SH-SY5Y (cell line): Measurements from ENCODE around the gene TSPEAR.

Experiments used
- GATA2 ChIP-seq: IDR thresholded peaks from 2 replicates; pipeline ENCODE4 v1.6.1; 2011; ENCODE audit warnings: mild to moderate bottlenecking, low read depth, low read length
- GATA3 ChIP-seq: IDR thresholded peaks from 2 replicates; pipeline ENCODE4 v1.6.1; 2011; ENCODE audit warnings: low read depth, mild to moderate bottlenecking, low read length, moderate library complexity

The TSPEAR gene

GRCh38 chr21:44475266-44475845, 236.0 kb downstream of the TSPEAR start:
- TF ChIP-seq GATA2 = no peak
- no peak for TF ChIP-seq GATA3

GRCh38 chr21:44473915-44474555, 237.3 kb downstream of the TSPEAR start:
- no peak for TF ChIP-seq GATA2

GRCh38 chr21:44471996-44472395, 239.4 kb downstream of the TSPEAR start:
- no peak for TF ChIP-seq GATA3
- no peak for TF ChIP-seq GATA2

GRCh38 chr21:44471341-44471740, 240.0 kb downstream of the TSPEAR start:
- TF ChIP-seq GATA3 (no peak), GATA2 (no peak)

GRCh38 chr21:44467859-44468195, 243.5 kb downstream of the TSPEAR start:
- TF ChIP-seq GATA2 (no peak), GATA3 (no peak)

- no peak for TF ChIP-seq GATA2
- no peak for TF ChIP-seq GATA3
These were observed 244.1 kb downstream of the TSPEAR start for GRCh38 chr21:44466996-44467858.

GRCh38 chr21:44466351-44466954, 244.9 kb downstream of the TSPEAR start:
- TF ChIP-seq GATA2 (no peak), GATA3 (no peak)

- TF ChIP-seq GATA3 = no peak
- no peak for TF ChIP-seq GATA2
These were observed 247.0 kb downstream of the TSPEAR start for GRCh38 chr21:44464351-44464750.

- no peak for TF ChIP-seq GATA2
- no peak for TF ChIP-seq GATA3
These were observed 247.6 kb downstream of the TSPEAR start for GRCh38 chr21:44463724-44464123.

- TF ChIP-seq GATA3 = no peak
- TF ChIP-seq GATA2 = no peak
These were observed 248.6 kb downstream of the TSPEAR start for GRCh38 chr21:44462834-44463200.

- TF ChIP-seq GATA3 (no peak), GATA2 (no peak)
These were observed 249.1 kb downstream of the TSPEAR start for GRCh38 chr21:44462086-44462833.

- TF ChIP-seq GATA3 = no peak
- TF ChIP-seq GATA2 = no peak
These were observed 249.8 kb downstream of the TSPEAR start for GRCh38 chr21:44461464-44462001.

- no peak for TF ChIP-seq GATA3
- no peak for TF ChIP-seq GATA2
These were observed 250.4 kb downstream of the TSPEAR start for GRCh38 chr21:44461005-44461404.

- TF ChIP-seq GATA3 (no peak), GATA2 (no peak)
These were observed 251.0 kb downstream of the TSPEAR start for GRCh38 chr21:44460441-44460755.
